Loucy (cell line): Measurements from ENCODE around the gene LTBP4.

Source experiments
- EZH2phosphoT487 ChIP-seq: fragments of 200-600 bp; IDR thresholded peaks from 2 replicates; pipeline ENCODE4 v1.6.1; 2018; ENCODE audit warnings: antibody characterized with exemption, mild to moderate bottlenecking, moderate library complexity, borderline replicate concordance
- TF ChIP-seq, protein P1 (sequence below): fragments of 200-600 bp; sonication (generic); conservative IDR thresholded peaks from 2 replicates; pipeline ENCODE4 v1.5.1; 2014; ENCODE audit warnings: mild to moderate bottlenecking, antibody characterized with exemption, low read length

DNA sequence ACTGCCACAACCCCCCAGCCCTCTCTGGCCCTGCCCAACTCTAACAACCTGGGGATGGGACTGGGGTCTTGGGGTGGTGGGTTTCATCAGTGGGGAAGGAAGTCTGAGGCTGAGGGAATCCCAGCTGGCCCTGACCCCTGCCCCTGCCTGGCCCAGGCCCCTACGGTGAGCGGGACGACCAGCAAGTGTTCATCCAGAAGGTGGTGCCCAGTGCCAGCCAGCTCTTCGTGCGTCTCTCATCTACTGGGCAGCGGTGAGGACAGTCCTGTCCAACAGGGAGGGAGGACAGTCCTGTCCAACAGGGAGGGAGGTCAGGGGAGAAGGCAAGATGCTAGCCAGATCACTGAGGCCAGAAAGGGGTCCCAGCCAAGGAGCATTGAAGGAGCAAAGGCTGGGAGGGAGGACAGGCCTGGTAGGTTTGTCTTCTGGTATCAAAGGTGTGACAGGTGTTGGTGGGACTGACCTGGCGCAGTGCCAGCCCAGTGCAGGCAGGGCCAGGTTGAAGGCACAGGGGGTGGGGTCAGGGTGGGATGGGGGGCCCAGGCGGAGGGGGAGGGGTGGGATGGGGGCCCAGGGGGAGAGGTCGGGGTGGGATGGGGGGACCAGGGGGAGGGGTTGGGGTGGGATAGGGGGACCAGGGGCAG, 12.1 kb upstream of the LTBP4 start:
- TF ChIP-seq EZH2phosphoT487 = no peak
- TF ChIP-seq, protein P1, sequence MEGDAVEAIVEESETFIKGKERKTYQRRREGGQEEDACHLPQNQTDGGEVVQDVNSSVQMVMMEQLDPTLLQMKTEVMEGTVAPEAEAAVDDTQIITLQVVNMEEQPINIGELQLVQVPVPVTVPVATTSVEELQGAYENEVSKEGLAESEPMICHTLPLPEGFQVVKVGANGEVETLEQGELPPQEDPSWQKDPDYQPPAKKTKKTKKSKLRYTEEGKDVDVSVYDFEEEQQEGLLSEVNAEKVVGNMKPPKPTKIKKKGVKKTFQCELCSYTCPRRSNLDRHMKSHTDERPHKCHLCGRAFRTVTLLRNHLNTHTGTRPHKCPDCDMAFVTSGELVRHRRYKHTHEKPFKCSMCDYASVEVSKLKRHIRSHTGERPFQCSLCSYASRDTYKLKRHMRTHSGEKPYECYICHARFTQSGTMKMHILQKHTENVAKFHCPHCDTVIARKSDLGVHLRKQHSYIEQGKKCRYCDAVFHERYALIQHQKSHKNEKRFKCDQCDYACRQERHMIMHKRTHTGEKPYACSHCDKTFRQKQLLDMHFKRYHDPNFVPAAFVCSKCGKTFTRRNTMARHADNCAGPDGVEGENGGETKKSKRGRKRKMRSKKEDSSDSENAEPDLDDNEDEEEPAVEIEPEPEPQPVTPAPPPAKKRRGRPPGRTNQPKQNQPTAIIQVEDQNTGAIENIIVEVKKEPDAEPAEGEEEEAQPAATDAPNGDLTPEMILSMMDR = no peak
